ENCODE measurements around the gene HRCT1.

Gene HRCT1

DNA sequence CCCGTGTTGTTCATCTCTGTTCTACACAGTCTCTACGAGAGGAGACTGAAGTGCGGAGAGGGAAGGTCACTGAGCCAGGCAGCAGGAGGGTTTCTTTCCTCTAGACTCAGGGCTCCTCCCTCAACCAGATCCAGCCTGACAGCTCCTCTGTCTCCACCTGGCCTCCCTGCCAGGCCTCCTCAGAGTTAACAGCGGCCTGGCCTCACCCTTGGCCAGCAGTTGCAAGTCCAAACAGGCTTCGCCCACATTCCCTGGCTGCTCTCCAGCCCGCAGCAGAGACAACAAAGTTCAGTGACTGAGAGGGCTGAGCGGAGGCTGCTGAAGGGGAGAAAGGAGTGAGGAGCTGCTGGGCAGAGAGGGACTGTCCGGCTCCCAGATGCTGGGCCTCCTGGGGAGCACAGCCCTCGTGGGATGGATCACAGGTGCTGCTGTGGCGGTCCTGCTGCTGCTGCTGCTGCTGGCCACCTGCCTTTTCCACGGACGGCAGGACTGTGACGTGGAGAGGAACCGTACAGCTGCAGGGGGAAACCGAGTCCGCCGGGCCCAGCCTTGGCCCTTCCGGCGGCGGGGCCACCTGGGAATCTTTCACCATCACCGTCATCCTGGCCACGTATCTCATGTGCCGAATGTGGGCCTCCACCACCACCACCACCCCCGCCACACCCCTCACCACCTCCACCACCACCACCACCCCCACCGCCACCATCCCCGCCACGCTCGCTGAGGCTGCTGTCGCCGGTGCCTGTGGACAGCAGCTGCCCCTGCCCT lies at the start of gene HRCT1:
Gene HRCT1 (plus strand): TSS at position 291 of the 768 bp plus-strand sequence. CDS start 86 bp downstream, at position 377.
- Mint-ChIP-seq H3K27ac (no peak within 1 kb of the TSS), H3K9me3 (no peaks in the 10 kb centered on the region), H3K4me1 (ENCODE audit: low read depth) (peaks cover 45% of the 10 kb centered on the region), H3K36me3 (ENCODE audit: low read depth) (no peaks in the 10 kb centered on the region), H3K27me3 (peaks cover 50% of the 10 kb centered on the region), H3K4me3 (no peak within 1 kb of the TSS)
- intact Hi-C loops (cut with micrococcal nuclease) = no loop called here

GRCh38 chr9:35856206-35856605 lies 49.8 kb upstream of the HRCT1 start:
- intact Hi-C loops (cut with micrococcal nuclease) = no loop called here
- no peak overlapping the region for H3K27ac Mint-ChIP-seq

GRCh38 chr9:35856882-35857281 lies 49.1 kb upstream of the HRCT1 start:
- intact Hi-C loops (cut with micrococcal nuclease) = no loop called here
- Mint-ChIP-seq H3K4me3 (no peak overlapping the region), H3K4me1 (ENCODE audit: low read depth) (peaks cover 23% of the 10 kb centered on the region), H3K36me3 (ENCODE audit: low read depth) (no peaks in the 10 kb centered on the region), H3K27me3 (peaks cover 96% of the 10 kb centered on the region), H3K27ac (no peak overlapping the region), H3K9me3 (no peaks in the 10 kb centered on the region)

More at GRCh38 chr9:35856206-35856605, 49.8 kb upstream of the HRCT1 start:
- H3K4me3 Mint-ChIP-seq = no peak overlapping the region
- no peaks in the 10 kb centered on the region for H3K36me3 Mint-ChIP-seq (ENCODE audit: low read depth)
- H3K9me3 Mint-ChIP-seq = no peaks in the 10 kb centered on the region
- H3K27me3 Mint-ChIP-seq = peaks cover 96% of the 10 kb centered on the region
- peaks cover 23% of the 10 kb centered on the region for H3K4me1 Mint-ChIP-seq (ENCODE audit: low read depth)

GRCh38 chr9:35858458-35858857 lies 47.5 kb upstream of the HRCT1 start:
- Mint-ChIP-seq H3K36me3 (ENCODE audit: low read depth) (no peaks in the 10 kb centered on the region), H3K9me3 (no peaks in the 10 kb centered on the region), H3K27ac (no peak overlapping the region), H3K27me3 (peaks cover 92% of the 10 kb centered on the region), H3K4me1 (ENCODE audit: low read depth) (peaks cover 23% of the 10 kb centered on the region), H3K4me3 (no peak overlapping the region)
- intact Hi-C loops (cut with micrococcal nuclease) = no loop called here

DNA sequence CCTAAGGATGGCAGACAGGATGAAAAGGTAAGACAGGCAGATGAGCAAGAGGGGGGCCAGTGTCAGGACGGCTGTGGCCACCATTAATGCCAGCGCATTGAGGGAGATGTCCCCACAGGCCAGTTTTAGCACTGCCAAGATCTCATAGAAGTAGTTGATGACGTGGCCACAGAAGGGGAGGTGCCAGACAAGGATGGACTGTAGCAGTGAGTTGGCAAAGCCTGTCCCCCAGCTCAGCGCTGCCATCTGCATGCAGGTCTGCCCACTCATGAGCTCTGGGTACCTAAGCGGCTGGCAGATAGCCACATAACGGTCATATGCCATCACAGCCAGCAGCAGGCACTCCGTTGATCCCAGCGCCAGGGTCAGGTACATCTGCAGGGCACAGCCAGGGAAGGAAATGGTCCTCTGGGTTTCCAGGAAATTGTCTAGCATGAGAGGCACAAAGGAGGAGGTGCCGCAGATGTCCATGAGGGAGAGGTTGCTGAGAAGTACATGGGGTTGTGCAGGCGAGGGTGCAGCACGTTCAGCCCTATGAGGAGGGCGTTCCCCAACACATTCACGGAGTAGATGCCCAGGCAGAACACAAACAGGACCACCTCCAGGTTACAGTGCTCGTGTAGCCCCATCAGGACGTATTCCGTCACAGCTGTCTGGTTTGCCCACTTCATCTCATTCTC lies 46.6 kb upstream of the HRCT1 start:
- Mint-ChIP-seq H3K4me3 (no peak overlapping the region), H3K9me3 (no peaks in the 10 kb centered on the region), H3K36me3 (ENCODE audit: low read depth) (no peaks in the 10 kb centered on the region), H3K4me1 (ENCODE audit: low read depth) (peaks cover 23% of the 10 kb centered on the region), H3K27me3 (peaks cover 88% of the 10 kb centered on the region), H3K27ac (no peak overlapping the region)
- intact Hi-C loops (cut with micrococcal nuclease) = no loop called here

DNA sequence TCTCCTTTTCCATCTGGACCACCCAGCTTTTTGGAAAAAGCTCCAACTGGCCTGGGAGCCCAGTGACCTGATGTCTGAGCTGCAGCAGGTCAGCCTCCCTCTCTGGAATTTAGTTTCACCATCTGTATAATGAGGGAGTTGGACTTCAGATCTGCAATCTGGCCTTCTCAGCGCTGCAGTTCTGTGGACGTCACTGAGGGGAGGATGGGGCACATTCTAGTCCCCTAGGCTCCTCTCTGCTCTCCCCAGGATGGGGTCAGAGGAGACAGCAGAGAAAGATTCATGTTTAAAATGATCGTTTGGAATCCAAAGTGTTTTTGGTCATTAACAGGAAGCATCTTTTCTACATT lies 46.0 kb upstream of the HRCT1 start:
- intact Hi-C loops (cut with micrococcal nuclease) = no loop called here
- peaks cover 23% of the 10 kb centered on the region for H3K4me1 Mint-ChIP-seq (ENCODE audit: low read depth)
- H3K27ac Mint-ChIP-seq = no peak overlapping the region
- H3K4me3 Mint-ChIP-seq = no peak overlapping the region
- H3K36me3 Mint-ChIP-seq (ENCODE audit: low read depth) = no peaks in the 10 kb centered on the region
- no peaks in the 10 kb centered on the region for H3K9me3 Mint-ChIP-seq
- H3K27me3 Mint-ChIP-seq = peaks cover 87% of the 10 kb centered on the region

DNA sequence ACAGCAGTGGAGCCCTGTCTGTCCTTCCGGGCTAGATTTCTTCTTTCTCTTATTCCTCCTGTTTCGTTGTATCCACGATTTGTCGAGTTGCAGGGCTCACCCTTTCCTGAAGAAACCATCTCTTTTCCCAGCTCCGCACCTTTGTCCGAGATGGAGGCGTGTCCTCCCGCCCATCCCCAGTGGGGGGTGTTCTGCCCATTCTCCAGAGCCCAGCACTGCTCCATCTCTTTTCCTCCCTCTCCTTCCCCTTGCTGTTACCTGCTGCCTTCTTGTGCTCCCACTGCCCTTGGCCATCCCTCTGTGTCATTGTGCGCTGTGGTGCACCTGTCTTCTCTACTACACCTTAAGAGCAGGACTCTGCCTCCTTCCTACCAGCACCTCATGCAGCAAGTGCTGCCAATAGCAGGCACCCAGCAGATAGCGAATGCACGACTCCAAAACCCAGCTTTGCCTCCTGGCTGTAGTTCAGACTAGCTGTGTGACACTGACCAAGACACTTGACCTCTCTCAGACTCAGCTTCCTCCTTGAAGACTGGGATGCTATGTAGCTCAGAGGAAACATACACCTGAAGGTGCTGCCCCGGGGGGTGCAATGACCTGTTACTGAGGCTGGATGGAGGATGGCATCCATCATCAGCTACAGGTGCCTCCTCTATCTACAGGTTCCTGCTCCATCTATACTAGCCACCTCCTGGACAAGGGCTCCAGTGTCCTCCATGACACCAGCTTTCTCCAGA lies 44.7 kb upstream of the HRCT1 start:
- H3K4me1 Mint-ChIP-seq (ENCODE audit: low read depth) = peaks cover 23% of the 10 kb centered on the region
- peaks cover 75% of the 10 kb centered on the region for H3K27me3 Mint-ChIP-seq
- no peak overlapping the region for H3K4me3 Mint-ChIP-seq
- intact Hi-C loops (cut with micrococcal nuclease) = no loop called here
- H3K36me3 Mint-ChIP-seq (ENCODE audit: low read depth) = no peaks in the 10 kb centered on the region
- H3K27ac Mint-ChIP-seq = no peak overlapping the region
- H3K9me3 Mint-ChIP-seq = no peaks in the 10 kb centered on the region

- Mint-ChIP-seq H3K27me3 (peaks cover 65% of the 10 kb centered on the region), H3K36me3 (ENCODE audit: low read depth) (no peaks in the 10 kb centered on the region), H3K4me3 (no peak overlapping the region), H3K4me1 (ENCODE audit: low read depth) (peaks cover 20% of the 10 kb centered on the region), H3K27ac (no peak overlapping the region), H3K9me3 (no peaks in the 10 kb centered on the region)
- intact Hi-C loops (cut with micrococcal nuclease) = no loop called here
Measured at GRCh38 chr9:35862328-35862727, 43.7 kb upstream of the HRCT1 start.

DNA sequence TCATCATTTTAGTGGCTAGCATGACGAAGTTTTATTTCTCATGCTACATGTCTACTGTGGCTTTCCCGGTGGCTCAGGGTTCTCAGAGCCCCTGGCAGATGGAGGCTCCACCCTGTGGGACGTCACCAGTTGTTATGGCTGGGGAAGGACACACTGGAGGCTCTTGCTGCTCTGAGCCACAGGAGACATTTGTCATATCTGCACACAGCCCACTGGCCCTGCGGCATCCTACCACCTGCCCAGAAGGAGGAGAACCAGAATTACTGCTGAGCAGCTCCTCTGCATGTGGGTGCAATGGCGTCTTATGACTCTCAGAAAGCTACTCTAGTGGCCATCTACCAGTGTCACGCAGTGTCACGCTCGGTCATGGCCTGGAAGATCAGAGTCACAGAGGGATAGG lies 42.4 kb upstream of the HRCT1 start:
- Mint-ChIP-seq H3K27me3 (peaks cover 65% of the 10 kb centered on the region), H3K9me3 (no peaks in the 10 kb centered on the region), H3K36me3 (ENCODE audit: low read depth) (no peaks in the 10 kb centered on the region), H3K4me1 (ENCODE audit: low read depth) (peaks cover 14% of the 10 kb centered on the region), H3K27ac (no peak overlapping the region), H3K4me3 (no peak overlapping the region)
- intact Hi-C loops (cut with micrococcal nuclease) = no loop called here

DNA sequence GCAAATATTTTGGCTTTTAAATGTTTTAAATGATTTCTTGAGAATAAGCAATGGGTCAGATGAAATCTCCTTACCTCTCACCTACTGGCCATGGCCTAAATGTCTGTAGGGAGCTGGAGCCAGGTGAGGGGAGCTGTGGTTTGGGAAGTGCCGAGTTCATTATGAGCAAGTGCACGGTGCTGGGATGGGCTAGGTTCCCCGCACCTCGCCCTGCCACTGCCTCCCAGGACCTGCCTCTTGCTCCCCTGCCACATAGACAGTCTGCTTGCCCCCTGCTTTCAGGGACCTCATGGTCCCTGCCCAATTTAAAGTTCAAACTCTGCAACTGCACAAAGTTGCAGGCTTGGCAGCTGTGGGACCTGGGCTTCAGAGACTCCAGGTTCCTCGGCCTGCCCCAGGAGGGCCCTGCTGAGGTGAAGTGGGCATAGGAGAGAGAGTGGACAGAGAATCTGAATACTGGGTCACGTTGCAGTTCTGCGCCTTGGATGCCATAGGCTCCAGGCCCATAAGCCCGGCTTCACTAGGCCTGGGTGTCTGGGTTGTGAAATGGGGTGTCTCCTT lies 41.2 kb upstream of the HRCT1 start:
- intact Hi-C loops (cut with micrococcal nuclease) = no loop called here
- H3K9me3 Mint-ChIP-seq = no peaks in the 10 kb centered on the region
- no peaks in the 10 kb centered on the region for H3K36me3 Mint-ChIP-seq (ENCODE audit: low read depth)
- H3K27me3 Mint-ChIP-seq = peaks cover 61% of the 10 kb centered on the region
- H3K4me3 Mint-ChIP-seq = no peak overlapping the region
- H3K27ac Mint-ChIP-seq = no peak overlapping the region
- peaks cover 2% of the 10 kb centered on the region for H3K4me1 Mint-ChIP-seq (ENCODE audit: low read depth)

GRCh38 chr9:35867538-35867937 lies 38.5 kb upstream of the HRCT1 start:
- Mint-ChIP-seq H3K36me3 (ENCODE audit: low read depth) (no peaks in the 10 kb centered on the region), H3K9me3 (no peaks in the 10 kb centered on the region), H3K27ac (no peak overlapping the region), H3K4me1 (ENCODE audit: low read depth) (no peaks in the 10 kb centered on the region), H3K4me3 (no peak overlapping the region), H3K27me3 (peaks cover 48% of the 10 kb centered on the region)
- intact Hi-C loops (cut with micrococcal nuclease) = no loop called here

GRCh38 chr9:35868933-35869332 lies 37.1 kb upstream of the HRCT1 start:
- Mint-ChIP-seq H3K9me3 (no peaks in the 10 kb centered on the region), H3K4me1 (ENCODE audit: low read depth) (no peaks in the 10 kb centered on the region), H3K27ac (no peak overlapping the region), H3K4me3 (no peak overlapping the region), H3K36me3 (ENCODE audit: low read depth) (no peaks in the 10 kb centered on the region), H3K27me3 (peaks cover 39% of the 10 kb centered on the region)
- intact Hi-C loops (cut with micrococcal nuclease) = no loop called here

GRCh38 chr9:35869621-35870216 lies 36.3 kb upstream of the HRCT1 start:
- Mint-ChIP-seq H3K27ac (no peak overlapping the region), H3K27me3 (peaks cover 37% of the 10 kb centered on the region), H3K4me1 (ENCODE audit: low read depth) (no peaks in the 10 kb centered on the region), H3K9me3 (no peaks in the 10 kb centered on the region), H3K4me3 (no peak overlapping the region), H3K36me3 (ENCODE audit: low read depth) (no peaks in the 10 kb centered on the region)
- intact Hi-C loops (cut with micrococcal nuclease) = no loop called here

Data from dendritic cell treated with granulocyte-macrophage colony-stimulating factor and Interleukin-4, amounts not matched to agents 40 ng/mL and 50 ng/mL, for 4 days (primary cell).